Renal cortex interstitium (tissue), 11 donors: Measurements from ENCODE around the gene DNAJB11. TPM values are rescaled to one million over a fixed set of nuclear protein-coding genes. Genes with fewer than 3 reads are reported as not detected.

Source experiments
- DNase-seq, 11 donors: peaks; one replicate each; pipeline ENCODE4 v3.0.0-alpha.2; 2013; ENCODE audit warnings: low read depth in 9 of 11, low spot score in 4 of 11; ENCODE audit errors: extremely low read depth in 1 of 11
- polyA plus RNA-seq, 3 donors: library from polyadenylated mRNA; unstranded; fragments of 120-200 nt; gene quantifications; one replicate each; pipeline ENCODE4 v1.2.1, GENCODE V29; 2013; ENCODE audit not compliant: insufficient read length in 3 of 3

Gene DNAJB11
- polyA plus RNA-seq, 3 donors, result 70.0 to 73.5 (median 70.2) TPM

GRCh38 chr3:186609247-186609868, 38.8 kb downstream of the DNAJB11 start:
- DNase-seq, result no peak

DNA sequence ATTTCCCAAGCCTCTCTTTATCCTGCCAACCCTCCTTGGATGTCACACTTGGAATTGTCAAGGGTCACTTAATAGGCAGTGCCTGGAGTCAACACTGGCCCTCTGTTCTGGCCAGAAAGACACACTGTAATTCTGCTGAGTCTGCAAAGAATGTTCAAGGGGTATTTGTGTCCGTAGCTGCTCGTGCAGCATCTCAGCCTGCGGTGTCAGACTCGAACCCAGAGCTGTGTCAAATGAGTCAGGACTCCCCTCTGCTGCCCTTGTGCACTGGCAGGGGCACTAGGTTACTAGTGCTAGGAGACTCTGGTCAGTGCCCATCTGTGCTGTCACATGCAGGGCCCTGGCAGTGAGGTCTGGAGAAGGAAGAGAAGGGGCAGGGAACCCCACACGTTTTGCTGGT, 41.5 kb downstream of the DNAJB11 start:
- no peak for DNase-seq

- DNase-seq, result no peak
These were observed 42.5 kb downstream of the DNAJB11 start, which contains the start of gene AHSG for GRCh38 chr3:186612721-186613636. AHSG (plus strand) TSS chr3:186613060; CDS start chr3:186613142, 82 bp downstream.

GRCh38 chr3:186613637-186614265, 43.2 kb downstream of the DNAJB11 start:
- no peak for DNase-seq

GRCh38 chr3:186614266-186614596, 43.7 kb downstream of the DNAJB11 start:
- no peak for DNase-seq

DNA sequence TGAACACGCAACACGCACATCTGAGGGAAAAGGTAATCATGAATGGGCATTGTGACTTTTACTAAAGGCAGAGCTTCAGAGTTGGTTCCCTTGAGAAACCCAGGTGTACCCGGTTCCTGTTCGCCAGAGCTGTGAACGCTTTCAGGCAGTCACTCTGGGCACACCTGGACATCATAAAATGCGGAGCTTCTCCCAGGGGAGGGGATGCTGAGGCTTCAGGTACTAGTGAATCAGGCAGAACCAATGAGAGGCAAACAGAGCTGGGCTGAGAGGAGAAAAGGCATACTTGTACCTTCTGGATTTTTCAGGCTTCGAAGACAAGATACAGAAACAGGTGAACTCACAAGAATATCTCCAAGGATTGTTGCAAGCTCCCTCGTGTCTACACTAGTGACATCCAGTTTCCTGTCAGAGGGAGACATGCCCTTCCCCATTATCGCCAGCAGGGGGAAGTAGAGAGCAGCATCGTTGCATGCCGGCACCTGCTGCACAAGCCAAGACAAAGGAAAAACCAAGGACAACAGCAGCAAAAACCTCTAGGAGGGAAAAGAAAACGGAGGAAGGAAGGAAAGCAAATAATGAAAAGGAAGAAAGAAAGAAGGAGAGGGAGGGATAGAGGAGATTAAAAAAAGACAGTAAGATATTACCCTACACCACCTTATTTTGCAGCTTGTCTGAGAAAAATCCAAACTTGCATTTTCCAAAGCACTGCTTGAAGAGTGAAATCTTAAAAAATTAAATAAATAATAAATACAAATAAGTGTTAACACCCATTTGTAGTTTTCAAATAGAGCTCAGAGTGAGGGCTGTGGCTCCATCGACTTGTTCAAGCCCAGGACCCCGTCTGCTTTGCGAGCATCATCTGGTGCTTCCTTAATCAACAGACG, 44.3 kb downstream of the DNAJB11 start:
- DNase-seq, result peak; percentile 49 to 76 (median 70)

DNA sequence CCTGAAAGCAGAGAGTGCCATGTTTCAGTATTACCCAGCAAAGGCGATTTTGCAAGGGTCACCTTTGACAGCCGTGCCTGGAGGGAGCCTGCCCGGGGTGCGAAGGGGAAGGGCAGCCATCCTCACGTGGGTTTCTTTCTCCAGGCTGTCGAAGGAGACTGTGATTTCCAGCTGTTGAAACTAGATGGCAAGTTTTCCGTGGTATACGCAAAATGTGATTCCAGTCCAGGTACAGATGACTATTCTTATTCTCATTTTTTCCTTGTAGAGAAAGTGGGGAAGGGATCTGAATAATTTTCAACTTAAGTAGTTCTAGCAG, 45.7 kb downstream of the DNAJB11 start:
- no peak for DNase-seq

DNA sequence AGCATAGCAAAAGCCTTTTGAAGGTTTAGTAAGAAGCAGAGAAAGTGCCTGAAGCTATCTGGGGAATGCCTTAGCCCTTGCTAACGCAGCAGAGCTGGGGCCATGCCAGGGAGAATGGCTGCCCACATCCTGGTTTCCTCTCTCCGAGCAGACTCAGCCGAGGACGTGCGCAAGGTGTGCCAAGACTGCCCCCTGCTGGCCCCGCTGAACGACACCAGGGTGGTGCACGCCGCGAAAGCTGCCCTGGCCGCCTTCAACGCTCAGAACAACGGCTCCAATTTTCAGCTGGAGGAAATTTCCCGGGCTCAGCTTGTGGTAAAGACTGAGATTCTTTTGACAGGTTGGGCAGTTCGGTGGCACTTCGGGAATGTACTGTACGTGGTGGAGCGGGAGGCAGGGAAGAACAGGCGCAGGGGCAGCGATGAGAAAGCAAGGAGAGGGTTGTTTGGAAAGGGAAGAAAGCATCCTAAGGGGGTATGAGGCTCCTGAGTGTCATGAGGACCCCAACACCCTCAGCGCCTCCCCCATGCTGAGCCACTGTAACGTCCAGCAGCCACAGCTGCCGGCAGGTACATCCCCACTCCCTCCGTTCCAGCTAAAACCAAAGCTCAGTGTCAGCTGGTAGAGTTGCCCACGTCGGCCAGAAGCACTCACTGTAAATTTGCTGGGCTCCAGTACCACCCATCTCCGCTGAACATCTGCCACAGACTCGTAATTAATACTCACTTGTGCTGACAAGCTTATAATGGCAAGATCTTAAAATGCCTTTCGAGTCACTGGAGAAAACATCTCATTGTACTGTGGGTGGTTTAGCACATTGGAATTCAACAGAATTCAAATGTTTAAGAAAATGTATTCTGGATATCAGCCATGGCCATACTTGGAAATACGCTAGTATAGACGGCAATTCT, 46.8 kb downstream of the DNAJB11 start:
- DNase-seq, result peak; percentile 25 to 72 (median 61)

DNA sequence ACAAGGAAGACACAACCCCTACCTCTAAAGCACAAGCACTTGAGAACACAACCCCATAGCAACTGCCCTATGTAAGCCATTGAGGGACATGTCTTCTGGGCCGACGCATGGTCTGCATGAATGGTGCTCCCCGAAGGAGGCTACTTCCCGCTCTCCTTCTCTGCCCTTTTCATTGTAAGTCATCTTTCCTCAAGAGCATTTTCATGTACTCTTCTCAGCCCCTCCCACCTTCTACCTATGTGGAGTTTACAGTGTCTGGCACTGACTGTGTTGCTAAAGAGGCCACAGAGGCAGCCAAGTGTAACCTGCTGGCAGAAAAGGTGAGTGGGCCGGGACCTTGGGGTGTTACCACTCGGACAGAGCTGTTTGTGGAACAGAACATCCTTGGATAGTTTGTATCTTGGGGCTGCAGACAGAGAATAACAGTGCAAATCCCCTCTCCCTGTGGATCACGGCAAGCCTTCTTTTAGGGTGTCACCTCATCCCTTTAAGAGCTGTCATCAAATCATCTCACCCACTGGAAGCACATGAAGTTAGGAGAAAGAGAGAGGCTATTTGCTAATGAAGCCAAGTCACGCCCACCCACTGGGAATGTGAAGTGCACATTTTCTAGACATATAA, 47.9 kb downstream of the DNAJB11 start:
- no peak for DNase-seq

- no peak for DNase-seq
These were observed 49.3 kb downstream of the DNAJB11 start for GRCh38 chr3:186619787-186620212.

DNA sequence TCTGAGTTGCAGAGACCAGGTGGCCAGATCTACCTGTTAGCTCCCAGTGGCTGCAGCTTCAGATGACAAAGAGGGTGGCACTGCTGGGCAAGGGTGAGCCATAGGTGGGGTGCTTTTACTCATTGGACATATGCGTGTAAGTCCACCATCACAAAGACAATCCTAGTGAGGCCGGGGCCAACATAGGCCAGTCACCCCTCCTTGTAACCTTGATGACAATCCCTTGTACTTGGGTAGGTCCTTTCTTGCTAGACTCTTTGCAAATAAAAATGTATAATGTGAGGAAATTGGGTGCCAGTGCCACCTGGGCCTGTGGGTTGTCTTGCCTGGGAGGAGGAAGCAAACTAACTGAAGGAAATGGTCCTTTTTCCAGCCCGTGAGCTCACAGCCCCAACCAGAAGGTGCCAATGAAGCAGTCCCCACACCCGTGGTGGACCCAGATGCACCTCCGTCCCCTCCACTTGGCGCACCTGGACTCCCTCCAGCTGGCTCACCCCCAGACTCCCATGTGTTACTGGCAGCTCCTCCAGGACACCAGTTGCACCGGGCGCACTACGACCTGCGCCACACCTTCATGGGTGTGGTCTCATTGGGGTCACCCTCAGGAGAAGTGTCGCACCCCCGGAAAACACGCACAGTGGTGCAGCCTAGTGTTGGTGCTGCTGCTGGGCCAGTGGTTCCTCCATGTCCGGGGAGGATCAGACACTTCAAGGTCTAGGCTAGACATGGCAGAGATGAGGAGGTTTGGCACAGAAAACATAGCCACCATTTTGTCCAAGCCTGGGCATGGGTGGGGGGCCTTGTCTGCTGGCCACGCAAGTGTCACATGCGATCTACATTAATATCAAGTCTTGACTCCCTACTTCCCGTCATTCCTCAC, 49.9 kb downstream of the DNAJB11 start:
- DNase-seq, result no peak

DNA sequence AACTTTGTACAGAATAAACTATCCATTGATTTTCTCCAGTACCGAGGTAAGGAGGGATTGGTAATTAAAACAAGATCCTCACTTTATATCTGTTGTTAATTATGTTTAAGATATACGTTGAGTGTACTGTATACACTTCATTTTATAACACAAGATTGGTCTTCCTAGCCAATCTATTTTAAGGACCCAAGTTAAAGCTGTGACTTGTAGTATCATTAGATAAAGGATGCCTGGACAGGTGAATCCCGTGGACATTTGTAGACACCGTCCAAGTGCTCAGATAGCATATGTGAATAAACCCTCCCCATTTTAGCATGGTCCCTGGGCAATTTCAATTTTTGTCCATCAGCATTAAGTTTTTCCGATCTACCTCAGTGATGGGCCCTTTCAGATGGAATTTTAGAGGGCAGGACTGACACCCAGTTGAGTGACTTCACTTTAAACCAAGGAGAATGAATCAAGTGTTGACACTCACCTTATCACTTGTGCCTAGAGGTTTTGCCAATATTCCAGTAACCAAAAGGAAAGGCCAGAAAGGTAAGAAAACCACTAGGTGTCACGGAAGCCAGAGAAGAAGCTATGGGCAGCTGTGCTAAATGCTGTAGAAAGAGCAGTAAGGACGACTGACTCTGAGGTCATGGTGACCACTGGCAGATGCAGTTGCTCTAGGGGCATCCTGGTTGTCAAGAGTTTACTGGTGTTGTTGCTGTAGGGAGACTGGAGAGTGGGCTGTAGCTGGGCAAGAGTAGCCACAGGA, 51.6 kb downstream of the DNAJB11 start:
- no peak for DNase-seq

GRCh38 chr3:186622651-186623310, 52.3 kb downstream of the DNAJB11 start:
- no peak for DNase-seq

DNA sequence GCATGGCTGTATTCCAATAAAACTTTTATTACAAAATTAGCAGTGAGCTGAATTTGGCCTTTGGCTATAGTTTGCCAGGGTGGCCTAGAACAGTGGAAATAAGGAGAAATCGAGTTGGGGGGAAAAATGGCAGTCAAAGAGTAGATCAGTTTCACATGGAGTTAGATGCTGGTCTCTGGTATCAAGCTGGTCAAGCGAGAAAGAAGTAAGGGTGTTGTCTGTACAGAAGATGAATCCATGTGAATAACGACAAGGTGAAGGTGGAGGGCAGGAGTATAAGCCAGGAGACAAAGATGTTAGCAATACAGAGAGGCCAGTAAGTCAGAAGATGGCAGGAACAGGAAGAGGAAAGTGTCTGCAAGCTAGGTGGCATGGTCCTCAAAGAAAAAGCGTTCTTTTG, 54.1 kb downstream of the DNAJB11 start:
- no peak for DNase-seq

- DNase-seq, result no peak
These were observed 55.1 kb downstream of the DNAJB11 start for GRCh38 chr3:186625600-186626042.
